ENCODE measurements around the gene UGT1A9. TPM values are rescaled to one million over a fixed set of nuclear protein-coding genes. Genes with fewer than 3 reads are reported as not detected.

The UGT1A9 gene
- total and polyA plus RNA-seq, 4 donors: not detected

GRCh38 chr2:233822101-233822771 lies 150.5 kb downstream of the UGT1A9 start:
- DNase-seq (peak in 1 of 3 donors; percentile 1), ATAC-seq (ENCODE audit: insufficient read depth, low FRiP score) (no peak)
- Histone ChIP-seq H3K9ac (ENCODE audit: insufficient read depth in 1 of 2, low read length in 2 of 2) (no peak overlapping the region), H3K4me1 (ENCODE audit: control insufficient read depth in 5 of 5, insufficient read depth in 5 of 5, low read length in 5 of 5) (no peaks in the 10 kb centered on the region), H3K27ac (ENCODE audit: low read depth in 1 of 2, low read length in 1 of 2) (no peak overlapping the region), H3K27me3 (ENCODE audit: control insufficient read depth in 3 of 3, insufficient read depth in 3 of 3, low read length in 2 of 3) (no peaks in the 10 kb centered on the region), H3K4me3 (no peak overlapping the region), H3K9me3 (ENCODE audit: control insufficient read depth in 4 of 4, insufficient read depth in 3 of 4, low read length in 3 of 4) (peaks cover 0 to 2% (median 0%) of the 10 kb centered on the region in 4 donors), H3K36me3 (ENCODE audit: control insufficient read depth in 4 of 4, insufficient read depth in 4 of 4, low read length in 4 of 4) (no peaks in the 10 kb centered on the region)
- TF ChIP-seq CTCF (IDR thresholded peaks at IDR 0.05; ENCODE audit: control extremely low read depth, extremely low read depth): no peak
- 89 to 91% methylated on average over 21 of the region's 21 CpGs for WGBS, 2 donors

Other genes with a start within 250 kb of the UGT1A9 start
- gene USP40, start 105.1 kb upstream of the UGT1A9 start, total RNA-seq: 10 to 100 TPM; 47.0 to 80.4 TPM
- gene USP40, start 105.1 kb upstream of the UGT1A9 start, polyA plus RNA-seq: 10 to 100 TPM; 16.7 to 24.3 TPM
- gene UGT1A8, start 54.3 kb upstream of the UGT1A9 start, total RNA-seq: under 1 TPM in 1 of 2 donors, not detected in 1; 0.26 TPM
- not detected for gene UGT1A8, start 54.3 kb upstream of the UGT1A9 start, polyA plus RNA-seq
- not detected for gene UGT1A10, start 35.5 kb upstream of the UGT1A9 start, total RNA-seq
- gene UGT1A10, start 35.5 kb upstream of the UGT1A9 start, polyA plus RNA-seq: under 1 TPM; 0.03 to 0.14 TPM
- not detected for gene UGT1A7, start 10.0 kb downstream of the UGT1A9 start, total RNA-seq
- under 1 TPM in 1 of 2 donors, not detected in 1; 0.45 TPM for gene UGT1A7, start 10.0 kb downstream of the UGT1A9 start, polyA plus RNA-seq
- 1 to 10 TPM in 1 of 2 donors, under 1 TPM in 1; 0.63 to 2.3 TPM for gene UGT1A6, start 21.0 kb downstream of the UGT1A9 start, total RNA-seq
- gene UGT1A6, start 21.0 kb downstream of the UGT1A9 start, polyA plus RNA-seq: 1 to 10 TPM in 1 of 2 donors, under 1 TPM in 1; 0.96 to 1.9 TPM
- under 1 TPM in 1 of 2 donors, not detected in 1; 0.34 TPM for gene UGT1A5, start 41.0 kb downstream of the UGT1A9 start, total RNA-seq
- not detected for gene UGT1A5, start 41.0 kb downstream of the UGT1A9 start, polyA plus RNA-seq
- under 1 TPM in 1 of 2 donors, not detected in 1; 0.21 TPM for gene UGT1A4, start 46.8 kb downstream of the UGT1A9 start, total RNA-seq
- gene UGT1A4, start 46.8 kb downstream of the UGT1A9 start, polyA plus RNA-seq: under 1 TPM; 0.02 to 0.55 TPM
- not detected for gene UGT1A3, start 57.1 kb downstream of the UGT1A9 start, total RNA-seq
- not detected for gene UGT1A3, start 57.1 kb downstream of the UGT1A9 start, polyA plus RNA-seq
- under 1 TPM in 1 of 2 donors, not detected in 1; 0.49 TPM for gene UGT1A1, start 88.4 kb downstream of the UGT1A9 start, total RNA-seq
- gene UGT1A1, start 88.4 kb downstream of the UGT1A9 start, polyA plus RNA-seq: under 1 TPM; 0.01 to 0.04 TPM
- gene MROH2A, start 106.4 kb downstream of the UGT1A9 start, total RNA-seq: under 1 TPM in 1 of 2 donors, not detected in 1; 0.80 TPM
- gene MROH2A, start 106.4 kb downstream of the UGT1A9 start, polyA plus RNA-seq: not detected
- 1 to 10 TPM; 2.0 to 4.1 TPM for gene HJURP, start 182.6 kb downstream of the UGT1A9 start, total RNA-seq
- gene HJURP, start 182.6 kb downstream of the UGT1A9 start, polyA plus RNA-seq: 1 to 10 TPM in 1 of 2 donors, under 1 TPM in 1; 0.84 to 1.9 TPM
- gene TRPM8, start 245.5 kb downstream of the UGT1A9 start, total RNA-seq: under 1 TPM in 1 of 2 donors, not detected in 1; 0.03 TPM
- under 1 TPM in 1 of 2 donors, not detected in 1; 0.14 TPM for gene TRPM8, start 245.5 kb downstream of the UGT1A9 start, polyA plus RNA-seq